ENCODE measurements around the gene LCN10.

The LCN10 gene

GRCh38 chr9:136738960-136739359 lies 3.8 kb downstream of the LCN10 start:
- DNase-seq, result no peak

- DNase-seq, result no peak
Observed at GRCh38 chr9:136735812-136736480, 6.8 kb downstream of the LCN10 start.

GRCh38 chr9:136734837-136735496 lies 7.8 kb downstream of the LCN10 start:
- DNase-seq, result peak in 1 of 5 donors; percentile 33

- no peak for DNase-seq
Observed at GRCh38 chr9:136733611-136734010, 9.1 kb downstream of the LCN10 start.

- DNase-seq, result no peak
Observed at GRCh38 chr9:136732444-136733178, 10.1 kb downstream of the LCN10 start.

- no peak for DNase-seq
Observed at GRCh38 chr9:136729926-136730325, 12.8 kb downstream of the LCN10 start.

GRCh38 chr9:136729144-136729543 lies 13.6 kb downstream of the LCN10 start:
- DNase-seq, result no peak

GRCh38 chr9:136728548-136729123 lies 14.1 kb downstream of the LCN10 start:
- DNase-seq, result no peak

GRCh38 chr9:136728080-136728547 lies 14.6 kb downstream of the LCN10 start:
- DNase-seq, result peak; percentile 82 to 92 (median 89)

GRCh38 chr9:136726631-136727191 lies 16.0 kb downstream of the LCN10 start:
- DNase-seq, result peak in 3 of 5 donors; percentile 39 to 60 (median 47)

- DNase-seq, result no peak
Observed at GRCh38 chr9:136726118-136726517, 16.6 kb downstream of the LCN10 start.

- no peak for DNase-seq
Observed at GRCh38 chr9:136725612-136726011, 17.1 kb downstream of the LCN10 start.

- no peak for DNase-seq
Observed at GRCh38 chr9:136724772-136725171, 18.0 kb downstream of the LCN10 start.

GRCh38 chr9:136723989-136724388 lies 18.8 kb downstream of the LCN10 start:
- no peak for DNase-seq

- no peak for DNase-seq
Observed at GRCh38 chr9:136723362-136723976, 19.3 kb downstream of the LCN10 start.

GRCh38 chr9:136722969-136723356 lies 19.8 kb downstream of the LCN10 start:
- DNase-seq, result no peak

GRCh38 chr9:136722093-136722968 lies 20.4 kb downstream of the LCN10 start:
- no peak for DNase-seq

GRCh38 chr9:136721339-136722092 lies 21.2 kb downstream of the LCN10 start:
- no peak for DNase-seq

- no peak for DNase-seq
Observed at GRCh38 chr9:136720898-136721338, 21.8 kb downstream of the LCN10 start.

GRCh38 chr9:136720251-136720897 lies 22.4 kb downstream of the LCN10 start:
- DNase-seq, result no peak

Measured in T-helper 1 cell (primary cell).